HG02588 (cell line): ENCODE measurements around the gene HTR6.

ENCODE experiments used
- ATAC-seq: cut with Tn5 transposase; IDR thresholded peaks from one replicate; pipeline ENCODE4 v1.9.1; 2021; ENCODE audit warnings: mild to moderate bottlenecking, moderate library complexity; ENCODE audit not compliant: unreplicated experiment

HTR6 gene

GRCh38 chr1:19715334-19716203 is 50.9 kb downstream of the HTR6 start:
- no peak for ATAC-seq

DNA sequence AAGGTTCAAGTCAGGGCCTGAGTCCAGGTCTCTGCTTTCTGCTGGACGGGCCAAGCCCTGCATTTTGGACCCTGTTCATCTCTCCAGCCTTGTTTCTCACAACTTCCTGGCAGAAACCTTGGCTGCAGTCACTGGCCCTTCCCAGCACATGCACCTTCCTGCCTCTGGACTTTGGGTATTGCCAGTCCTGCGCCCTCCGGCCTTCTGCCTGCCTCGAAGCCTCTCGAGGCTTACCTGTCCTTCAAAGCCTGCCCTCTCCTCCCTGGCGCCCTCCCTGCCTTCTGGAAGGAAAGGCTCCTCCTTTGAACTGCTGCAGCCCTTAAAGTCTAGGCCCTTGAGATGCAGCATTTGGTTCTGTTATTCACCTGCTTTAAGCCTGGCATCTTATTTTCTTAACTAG is 52.8 kb downstream of the HTR6 start:
- no peak for ATAC-seq

DNA sequence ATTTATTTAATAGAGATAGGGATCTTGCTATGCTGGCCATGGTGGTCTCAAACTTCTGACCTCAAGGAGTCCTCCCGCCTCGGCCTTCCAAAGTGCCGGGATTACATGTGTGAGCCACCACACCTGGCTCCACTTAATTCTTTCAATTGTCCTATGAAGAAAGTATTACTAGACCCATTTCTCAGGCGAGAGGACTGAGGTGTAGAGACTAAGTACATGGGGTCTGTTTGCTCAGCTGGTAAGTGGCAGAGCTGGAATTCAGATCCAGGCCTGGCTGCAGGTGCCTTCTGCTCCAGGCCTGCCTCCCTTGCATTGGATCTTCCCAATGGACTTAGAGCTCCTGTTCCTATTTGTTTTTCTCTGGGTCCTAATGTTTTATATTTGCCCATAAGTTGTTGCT is 55.5 kb downstream of the HTR6 start:
- no peak for ATAC-seq

DNA sequence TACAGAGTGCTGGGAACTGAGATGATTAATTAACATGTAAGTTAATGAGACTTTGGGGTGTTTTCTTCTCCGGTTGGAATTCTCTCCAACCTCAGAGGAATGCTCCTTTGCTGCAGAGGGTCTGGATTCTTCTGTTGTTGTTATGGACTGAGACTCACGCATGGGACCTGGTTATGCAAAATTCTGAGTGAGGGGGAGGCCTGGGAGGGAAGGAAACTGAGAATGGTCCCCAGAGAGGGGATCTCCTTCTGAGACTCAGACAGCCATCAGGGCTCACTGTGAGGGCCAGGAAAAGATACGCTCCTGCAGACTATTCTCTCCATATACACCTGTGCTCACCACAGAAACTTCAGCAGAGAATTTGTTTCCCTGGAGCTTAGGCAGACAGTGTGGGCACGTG is 56.3 kb downstream of the HTR6 start:
- no peak for ATAC-seq

DNA sequence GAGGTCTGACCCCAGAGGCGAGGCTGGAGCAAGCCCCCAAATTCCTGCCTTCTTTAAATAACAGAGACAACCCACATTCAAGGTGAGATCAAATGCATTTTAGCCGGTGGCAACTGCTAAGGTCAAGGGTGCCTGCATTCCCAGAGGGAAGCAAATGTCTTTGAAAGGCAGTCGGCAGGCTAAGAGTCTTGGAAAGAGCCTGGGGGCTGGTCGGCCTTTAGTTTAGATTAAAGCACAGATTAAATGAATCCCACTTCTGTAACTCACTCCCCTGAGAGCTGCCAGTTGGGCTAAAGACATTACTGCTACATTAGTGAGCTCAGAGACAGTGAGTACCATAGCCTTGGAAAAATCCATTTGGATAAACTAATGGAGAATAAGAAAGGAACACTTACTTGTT is 59.2 kb downstream of the HTR6 start:
- ATAC-seq, result no peak

DNA sequence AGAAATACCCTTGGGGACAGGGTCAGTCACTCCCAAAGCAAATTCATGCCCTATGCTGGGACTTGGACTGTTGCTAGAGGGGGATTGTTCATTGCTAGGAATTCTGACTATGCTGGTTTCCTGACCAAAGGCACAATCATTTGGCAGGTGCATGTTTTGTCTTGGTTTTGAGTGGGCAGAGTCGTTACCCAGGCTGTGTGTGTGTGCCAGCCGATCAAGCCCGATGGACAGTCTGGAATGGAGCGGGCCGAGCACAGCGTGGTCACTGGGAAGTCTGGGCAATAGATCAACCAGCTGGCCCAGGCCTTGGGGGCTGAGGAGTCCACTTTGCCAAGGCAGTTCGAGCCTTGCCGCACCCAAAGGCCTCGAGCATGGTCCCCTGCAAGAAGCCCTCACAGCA is 60.9 kb downstream of the HTR6 start:
- no peak for ATAC-seq

GRCh38 chr1:19728413-19729145 is 63.9 kb downstream of the HTR6 start:
- ATAC-seq, result no peak

DNA sequence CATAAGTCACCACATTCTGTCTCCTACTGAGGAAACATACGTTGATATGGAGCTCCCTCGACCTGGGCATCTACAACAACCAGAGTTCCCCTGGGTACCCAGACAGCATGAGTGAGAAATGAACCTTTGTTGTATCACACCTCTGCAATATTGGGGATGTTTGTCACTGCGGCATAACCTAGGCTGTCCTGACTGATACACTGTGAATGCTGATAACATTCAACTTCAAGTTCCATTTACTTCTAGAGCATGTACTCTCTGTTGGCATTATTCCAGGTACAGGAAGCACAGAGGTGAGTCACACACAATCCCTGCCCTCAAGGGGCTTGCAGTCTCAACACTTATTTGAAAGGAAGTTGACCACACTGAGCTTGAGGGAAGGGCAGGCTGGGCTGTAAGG is 65.6 kb downstream of the HTR6 start:
- no peak for ATAC-seq
